GM19025 (cell line): ENCODE results near the gene VWA1.

Source experiments
- ATAC-seq: cut with Tn5 transposase; IDR thresholded peaks from one replicate; pipeline ENCODE4 v1.9.1; 2021; ENCODE audit warnings: mild to moderate bottlenecking, low read depth, moderate library complexity; ENCODE audit not compliant: unreplicated experiment

Gene VWA1

GRCh38 chr1:1435106-1435903 is at the start of gene VWA1:
TSS of gene VWA1 (plus strand) at chr1:1435690. CDS start at chr1:1435749, 59 bp downstream.
- no peak for ATAC-seq

GRCh38 chr1:1385931-1386330 is 49.6 kb upstream of the VWA1 start:
- no peak for ATAC-seq

- ATAC-seq: no peak
Observed at GRCh38 chr1:1387098-1388077, 48.1 kb upstream of the VWA1 start.

- no peak for ATAC-seq
Observed at GRCh38 chr1:1388078-1388472, 47.4 kb upstream of the VWA1 start.

GRCh38 chr1:1390675-1391074 is 44.8 kb upstream of the VWA1 start:
- no peak for ATAC-seq

- no peak for ATAC-seq
Observed at GRCh38 chr1:1391225-1391624, 44.3 kb upstream of the VWA1 start.

GRCh38 chr1:1393014-1393413 is 42.5 kb upstream of the VWA1 start:
- ATAC-seq: no peak

GRCh38 chr1:1393428-1393827 is 42.1 kb upstream of the VWA1 start:
- ATAC-seq: no peak

GRCh38 chr1:1394116-1394515 is 41.4 kb upstream of the VWA1 start:
- no peak for ATAC-seq

- ATAC-seq: no peak
Observed at GRCh38 chr1:1395166-1395565, 40.3 kb upstream of the VWA1 start.

- ATAC-seq: no peak
Observed at GRCh38 chr1:1397839-1398523, 37.5 kb upstream of the VWA1 start.

- ATAC-seq: peak; percentile 3
Observed at GRCh38 chr1:1398677-1399186, 36.8 kb upstream of the VWA1 start.

- ATAC-seq: peak; percentile 90
Observed at GRCh38 chr1:1399187-1399871, 36.2 kb upstream of the VWA1 start, which contains the start of gene CCNL2. TSS of gene CCNL2 (minus strand) at chr1:1399335. CDS start at chr1:1399306, 29 bp downstream.

- no peak for ATAC-seq
Observed at GRCh38 chr1:1399872-1400575, 35.5 kb upstream of the VWA1 start.

- ATAC-seq: no peak
Observed at GRCh38 chr1:1400576-1401456, 34.7 kb upstream of the VWA1 start.

GRCh38 chr1:1401457-1402010 is 34.0 kb upstream of the VWA1 start:
- no peak for ATAC-seq

GRCh38 chr1:1402072-1402900 is 33.2 kb upstream of the VWA1 start:
- no peak for ATAC-seq
